Activated B cell treated with CpG ODN at 0.5 μM for 24 hours (primary cell): Measurements from ENCODE around the gene PPP1R16B. TPM values are rescaled to one million over a fixed set of nuclear protein-coding genes. Genes with fewer than 3 reads are reported as not detected.

Experiments used
- ATAC-seq: fragments of 200-7000 bp; cut with Tn5 transposase; one replicate; pipeline ENCODE4 v1.10.0; 2021; ENCODE audit warnings: low read depth, mild to moderate bottlenecking, moderate library complexity
- CTCF ChIA-PET: fragments of 350-600 bp; sonication (Branson Sonifier 250); formaldehyde crosslinking; loops from one replicate; lab custom pipeline; 2021; ENCODE audit warnings: antibody characterized with exemption; lab: Charles Lee
- POLR2A ChIA-PET: fragments of 350-600 bp; sonication (Branson Sonifier 250); formaldehyde crosslinking; loops from one replicate; lab custom pipeline; 2021; ENCODE audit warnings: antibody characterized with exemption; lab: Charles Lee
- DNase-seq: peaks from one replicate; pipeline ENCODE4 v3.0.0; 2022
- H3K27ac Mint-ChIP-seq: one replicate; pipeline ENCODE4 v1.8.0; 2020; ENCODE audit warnings: mixed read lengths
- H3K27me3 Mint-ChIP-seq: one replicate; pipeline ENCODE4 v1.8.0; 2021; ENCODE audit warnings: mixed read lengths
- H3K36me3 Mint-ChIP-seq: one replicate; pipeline ENCODE4 v1.8.0; 2021; ENCODE audit warnings: low read depth, mixed read lengths
- H3K4me1 Mint-ChIP-seq: one replicate; pipeline ENCODE4 v1.8.0; 2021; ENCODE audit warnings: mixed read lengths
- H3K4me3 Mint-ChIP-seq: one replicate; pipeline ENCODE4 v1.8.0; 2020; ENCODE audit warnings: mild to moderate bottlenecking, mixed read lengths
- H3K9me3 Mint-ChIP-seq: one replicate; pipeline ENCODE4 v1.8.0; 2020; ENCODE audit warnings: mixed read lengths
- CTCF ChIP-seq: fragments of 200-600 bp; IDR thresholded peaks from one replicate; pipeline ENCODE4 v1.8.0; 2022; ENCODE audit warnings: antibody characterized with exemption, mild to moderate bottlenecking
- intact Hi-C: fragments of 100-400 bp; cut with micrococcal nuclease; formaldehyde crosslinking; loops from one replicate; pipeline ENCODE4 v1.15.1; 2024
- total RNA-seq: library from RNA; stranded (reverse); gene quantifications from 2 replicates; pipeline ENCODE4 v1.2.3, GENCODE V29; 2022

PPP1R16B gene
- total RNA-seq, 1 donor from 2014 or later: 99.3 TPM

DNA sequence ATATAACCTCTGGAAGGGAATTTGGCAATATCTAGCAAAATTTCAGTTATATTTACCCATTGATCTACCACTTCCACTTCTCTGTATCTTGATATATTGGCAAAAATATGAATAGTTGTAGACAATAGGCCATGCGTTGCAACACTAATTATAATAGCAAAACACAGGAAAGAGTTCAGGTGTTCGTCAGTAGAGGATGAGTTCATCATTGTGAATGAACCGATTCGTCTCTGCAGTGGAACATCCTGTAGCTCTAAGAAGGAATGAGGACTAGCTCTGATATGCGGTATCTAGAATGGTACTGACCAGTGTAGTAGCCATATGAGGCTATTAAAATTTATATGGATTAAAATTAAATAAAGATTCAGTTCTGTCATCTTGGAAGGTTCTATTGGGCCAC lies 129.0 kb downstream of the PPP1R16B start:
- H3K4me1 Mint-ChIP-seq: no peaks in the 10 kb centered on the region
- H3K27me3 Mint-ChIP-seq: peaks cover 3% of the 10 kb centered on the region
- intact Hi-C loops: no loop called here
- no peak for TF ChIP-seq CTCF
- CTCF ChIA-PET: no interaction called here
- DNase-seq (no peak), ATAC-seq (no peak)
- POLR2A ChIA-PET: no interaction called here
- no peaks in the 10 kb centered on the region for H3K9me3 Mint-ChIP-seq
- H3K36me3 Mint-ChIP-seq: no peaks in the 10 kb centered on the region
- H3K4me3 Mint-ChIP-seq: no peak overlapping the region
- no peak overlapping the region for H3K27ac Mint-ChIP-seq

DNA sequence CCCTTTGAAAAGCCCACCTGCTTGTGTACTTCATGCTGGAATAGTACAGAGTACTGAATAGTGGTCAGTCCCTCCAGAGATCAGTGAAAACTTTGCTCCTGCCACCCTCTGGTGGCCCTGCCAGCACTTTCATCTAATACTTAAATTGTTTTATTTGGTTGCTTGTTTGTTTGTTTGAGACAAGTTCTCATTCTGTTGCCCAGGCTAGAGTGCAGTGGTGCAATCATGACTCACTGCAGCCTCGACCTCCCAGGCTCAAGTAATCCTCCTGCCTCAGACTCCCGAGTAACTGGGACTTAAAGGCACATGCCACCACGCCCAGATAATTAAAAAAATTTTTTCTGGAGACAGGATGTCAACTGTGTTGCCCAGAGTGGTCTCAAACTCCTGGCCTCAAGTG lies 129.8 kb downstream of the PPP1R16B start:
- TF ChIP-seq CTCF: no peak
- no peak for ATAC-seq

DNA sequence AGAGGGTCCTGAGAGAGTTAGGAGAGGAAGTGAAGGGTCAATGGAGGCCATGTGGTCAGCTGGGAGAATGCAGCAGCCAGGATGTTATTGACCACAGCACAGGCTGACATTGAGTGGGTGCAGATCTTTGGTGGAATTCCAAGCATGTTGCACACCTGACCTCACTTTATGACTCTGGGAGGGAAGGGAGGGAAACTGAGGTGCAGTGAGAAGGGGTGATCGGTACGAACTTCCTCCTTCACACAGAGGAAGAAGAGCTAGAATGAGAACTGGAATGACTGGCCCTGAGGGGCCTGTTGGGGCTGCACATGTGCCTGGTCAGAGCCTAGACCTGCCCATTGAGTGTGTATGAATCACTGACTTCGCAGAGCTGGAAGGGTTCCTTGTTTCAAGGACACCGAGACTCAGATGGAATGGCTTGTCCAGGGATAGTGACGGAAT lies 130.5 kb downstream of the PPP1R16B start:
- POLR2A ChIA-PET: interaction anchor here (1.0 kb wide), 1 partner anchor 25 kb away, joined by 3 read pairs; no protein-coding TSS in a partner anchor
- no peak for TF ChIP-seq CTCF
- intact Hi-C loops: loop anchor here (1.0 kb wide), 1 partner anchor 290 kb away; no protein-coding TSS in a partner anchor
- Mint-ChIP-seq H3K4me1 (no peaks in the 10 kb centered on the region), H3K9me3 (no peaks in the 10 kb centered on the region), H3K27me3 (no peaks in the 10 kb centered on the region), H3K27ac (no peak overlapping the region), H3K36me3 (no peaks in the 10 kb centered on the region), H3K4me3 (no peak overlapping the region)
- CTCF ChIA-PET: interaction anchor here (0.6 kb wide), 1 partner anchor 113 kb away, joined by 3 read pairs; no protein-coding TSS in a partner anchor
- ATAC-seq (no peak), DNase-seq (no peak)

More for the DNA sequence above, 129.8 kb downstream of the PPP1R16B start:
- CTCF ChIA-PET: no interaction called here
- DNase-seq: no peak
- POLR2A ChIA-PET: no interaction called here
- no peak overlapping the region for H3K4me3 Mint-ChIP-seq
- no peaks in the 10 kb centered on the region for H3K9me3 Mint-ChIP-seq
- H3K4me1 Mint-ChIP-seq: no peaks in the 10 kb centered on the region
- no peaks in the 10 kb centered on the region for H3K27me3 Mint-ChIP-seq
- no peaks in the 10 kb centered on the region for H3K36me3 Mint-ChIP-seq
- no peak overlapping the region for H3K27ac Mint-ChIP-seq
- intact Hi-C loops: loop anchor here (1.0 kb wide), 1 partner anchor 289 kb away; no protein-coding TSS in a partner anchor

DNA sequence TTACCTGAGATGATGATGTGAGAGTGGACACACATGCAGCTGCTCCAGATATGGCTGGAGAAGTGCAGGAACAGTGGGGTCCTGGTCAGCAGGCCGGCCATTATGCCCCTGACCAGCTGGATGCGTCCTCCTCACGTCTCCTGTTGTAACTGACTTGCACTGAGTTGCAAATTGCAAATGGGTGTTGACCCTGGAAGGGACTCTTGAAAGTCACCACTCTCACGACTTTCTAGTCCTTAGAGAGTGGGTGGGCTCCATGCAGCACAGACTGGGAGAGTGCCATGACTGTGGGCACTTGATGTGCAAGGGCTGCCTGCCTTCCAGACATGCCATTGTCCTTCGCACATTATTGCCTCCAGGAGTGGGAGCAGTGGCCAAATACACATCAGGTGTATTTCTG lies 131.5 kb downstream of the PPP1R16B start:
- ATAC-seq (no peak), DNase-seq (no peak)
- Mint-ChIP-seq H3K4me1 (no peaks in the 10 kb centered on the region), H3K9me3 (no peaks in the 10 kb centered on the region), H3K27ac (no peak overlapping the region), H3K4me3 (no peak overlapping the region), H3K36me3 (no peaks in the 10 kb centered on the region), H3K27me3 (no peaks in the 10 kb centered on the region)
- ChIA-PET POLR2A (interaction anchor here (1.0 kb wide), 1 partner anchor 24 kb away, joined by 3 read pairs; no protein-coding TSS in a partner anchor), CTCF (no interaction called here)
- no peak for TF ChIP-seq CTCF
- intact Hi-C loops: no loop called here

- H3K9me3 Mint-ChIP-seq: no peaks in the 10 kb centered on the region
These were observed 132.5 kb downstream of the PPP1R16B start for GRCh38 chr20:38937978-38938473.

More at GRCh38 chr20:38937978-38938473, 132.5 kb downstream of the PPP1R16B start:
- Mint-ChIP-seq H3K27me3 (no peaks in the 10 kb centered on the region), H3K4me1 (no peaks in the 10 kb centered on the region), H3K4me3 (no peak overlapping the region), H3K27ac (no peak overlapping the region), H3K36me3 (no peaks in the 10 kb centered on the region)
- TF ChIP-seq CTCF: no peak
- DNase-seq: no peak
- POLR2A ChIA-PET: no interaction called here
- intact Hi-C loops: no loop called here
- CTCF ChIA-PET: interaction anchor here (1.6 kb wide), 1 partner anchor 24 kb away, joined by 3 read pairs; the partner anchor contains the start of gene DHX35
- ATAC-seq: no peak
